HepG2 (cell line): ENCODE data around the gene FOXJ2. TPM values are rescaled to one million over a fixed set of nuclear protein-coding genes. Genes with fewer than 3 reads are reported as not detected.

ENCODE experiments used
- ATAC-seq: fragments of 200-7000 bp; cut with Tn5 transposase; 3 replicates; pipeline ENCODE4 v1.9.1; 2020; ENCODE audit warnings: mild to moderate bottlenecking, moderate library complexity
- BruUV-seq: library from RNA; stranded (reverse); fragments of 400-500 nt; replicated peaks from 2 replicates; lab custom pipeline; 2021; lab: Mats Ljungman, UMichigan
- CTCF ChIA-PET: fragments of 300-600 bp; formaldehyde crosslinking; extraction: SDS; loops from one replicate; lab custom pipeline; 2021; ENCODE audit warnings: low total read pairs, inconsistent platforms, low intra/inter-chr PET ratio; lab: Yijun Ruan, JAX
- POLR2A ChIA-PET: fragments of 350-600 bp; sonication (Branson Sonifier 250); formaldehyde crosslinking; loops from one replicate; lab custom pipeline; 2020; ENCODE audit warnings: antibody characterized with exemption, inconsistent platforms; lab: Yijun Ruan, JAX
- DNase-seq: peaks from one replicate; pipeline ENCODE4 v3.0.0-alpha.2; 2015; ENCODE audit warnings: low spot score
- FAIRE-seq: peaks from 3 replicates; lab custom pipeline; 2011; peaks lifted over from hg19 to GRCh38; lab: Jason Lieb, UNC
- H2AFZ ChIP-seq: one replicate; pipeline ENCODE4 v1.6.1; 2011; ENCODE audit warnings: low read length, inconsistent platforms
- H3K27ac ChIP-seq: fragments of 300-600 bp; 3 replicates; pipeline ENCODE4 v1.8.0; 2011; ENCODE audit warnings: mixed run types, mild to moderate bottlenecking, mixed read lengths, low read length, inconsistent platforms; ENCODE audit not compliant: insufficient read depth; ENCODE audit errors: extremely low read length
- H3K27me3 ChIP-seq, 2 experiments: fragments of 200-600 bp in 1 of 2; 2 replicates in 1 of 2; 3 replicates in 1 of 2; pipeline versions ENCODE4 v1.6.0 to v1.8.0; 2011; ENCODE audit warnings: low read length in 2 of 2, mild to moderate bottlenecking in 2 of 2, moderate library complexity in 2 of 2, inconsistent platforms in 1 of 2; ENCODE audit not compliant: insufficient read depth in 2 of 2, control insufficient read depth in 1 of 2
- H3K36me3 ChIP-seq, 2 experiments: fragments of 200-600 bp in 1 of 2; replicated peaks in 1 of 2; 2 replicates in 1 of 2; 3 replicates in 1 of 2; pipeline versions ENCODE4 v1.5.1 to v1.8.0; 2011; ENCODE audit warnings: low read length in 2 of 2, inconsistent platforms in 1 of 2; ENCODE audit not compliant: insufficient read depth in 2 of 2, control insufficient read depth in 1 of 2
- H3K4me1 ChIP-seq: 2 replicates; pipeline ENCODE4 v1.5.1; 2012; ENCODE audit warnings: low read length, inconsistent platforms; ENCODE audit not compliant: insufficient read depth
- H3K4me2 ChIP-seq: 2 replicates; pipeline ENCODE4 v1.6.0; 2011; ENCODE audit warnings: low read depth, low read length, inconsistent platforms
- H3K4me3 ChIP-seq, 3 experiments: fragments of 200-600 bp in 1 of 3; sonication (generic), shearing (Covaris generic) in 1 of 3; replicated peaks in 1 of 3; 2 replicates each; pipeline ENCODE4 v1.5.1; 2011 to 2016; ENCODE audit warnings: low read length in 3 of 3, inconsistent platforms in 2 of 3, low read depth in 2 of 3, mild to moderate bottlenecking in 2 of 3, control low read depth in 1 of 3, mixed read lengths in 1 of 3; ENCODE audit not compliant: insufficient read depth in 1 of 3
- H3K79me2 ChIP-seq: one replicate; pipeline ENCODE4 v1.6.1; 2011; ENCODE audit warnings: low read length, inconsistent platforms; ENCODE audit not compliant: insufficient read depth
- H3K9ac ChIP-seq: 2 replicates; pipeline ENCODE4 v1.6.0; 2011; ENCODE audit warnings: mild to moderate bottlenecking, low read depth, low read length, inconsistent platforms; ENCODE audit not compliant: insufficient read depth
- H3K9me3 ChIP-seq: 2 replicates; pipeline ENCODE4 v1.5.1; 2012; ENCODE audit warnings: mild to moderate bottlenecking, low read length
- H4K20me1 ChIP-seq: 2 replicates; pipeline ENCODE4 v1.6.0; 2011; ENCODE audit warnings: inconsistent platforms, mild to moderate bottlenecking, low read length, moderate library complexity; ENCODE audit not compliant: insufficient read depth
- ATF1 ChIP-seq: IDR thresholded peaks from 2 replicates; pipeline ENCODE4 v1.6.1; 2016; ENCODE audit warnings: mild to moderate bottlenecking, control low read depth
- CENPT ChIP-seq: sonication (generic); formaldehyde crosslinking; IDR thresholded peaks from 2 replicates; pipeline ENCODE4 v1.8.0; 2022; ENCODE audit warnings: low read depth, mild to moderate bottlenecking, moderate library complexity, missing genetic modification reagents
- ELF3 ChIP-seq: IDR thresholded peaks from 2 replicates; pipeline ENCODE4 v1.6.1; 2016; ENCODE audit warnings: missing genetic modification reagents, missing compliant biosample characterization
- FOXA3 ChIP-seq: IDR thresholded peaks from 2 replicates; pipeline ENCODE4 v1.6.1; 2016; ENCODE audit warnings: missing genetic modification reagents, missing compliant biosample characterization
- HCFC1 ChIP-seq: fragments of 150-350 bp; IDR thresholded peaks from 2 replicates; pipeline ENCODE4 v1.6.1; 2014; ENCODE audit warnings: low read depth, low read length
- LRRFIP1 ChIP-seq: sonication (generic); formaldehyde crosslinking; conservative IDR thresholded peaks from 2 replicates; pipeline ENCODE4 v1.4.0; 2020; ENCODE audit warnings: missing genetic modification reagents
- MAFK ChIP-seq, 2 experiments: IDR thresholded peaks in 1 of 2; conservative IDR thresholded peaks in 1 of 2; 2 replicates each; pipeline ENCODE4 v1.6.1; 2011; ENCODE audit warnings: improper control_type of control experiment in 2 of 2, low read length in 2 of 2
- TERF1 ChIP-seq: sonication (generic); formaldehyde crosslinking; IDR thresholded peaks from 2 replicates; pipeline ENCODE4 v1.8.0; 2022; ENCODE audit warnings: mild to moderate bottlenecking, missing genetic modification reagents, moderate library complexity
- ZBED4 ChIP-seq: sonication (generic); formaldehyde crosslinking; IDR thresholded peaks from 2 replicates; pipeline ENCODE4 v1.4.0; 2020; ENCODE audit warnings: missing genetic modification reagents, borderline replicate concordance
- ZFP36 ChIP-seq: fragments of 150-350 bp; IDR thresholded peaks from 2 replicates; pipeline ENCODE4 v1.6.1; 2018; ENCODE audit warnings: borderline replicate concordance, low read length, low read depth; ENCODE audit not compliant: partially characterized antibody
- ZMYM2 ChIP-seq: sonication (generic); formaldehyde crosslinking; IDR thresholded peaks from 2 replicates; pipeline ENCODE4 v1.8.0; 2022; ENCODE audit warnings: mild to moderate bottlenecking, missing genetic modification reagents
- ZNF432 ChIP-seq: sonication (generic); formaldehyde crosslinking; IDR thresholded peaks from 2 replicates; pipeline ENCODE4 v1.5.0; 2020; ENCODE audit warnings: missing genetic modification reagents, mild to moderate bottlenecking, borderline replicate concordance
- ZNF451 ChIP-seq: sonication (generic); formaldehyde crosslinking; IDR thresholded peaks from 2 replicates; pipeline ENCODE4 v1.5.0; 2020; ENCODE audit warnings: mild to moderate bottlenecking, missing genetic modification reagents
- ZSCAN12 ChIP-seq: sonication (generic); formaldehyde crosslinking; IDR thresholded peaks from 2 replicates; pipeline ENCODE4 v1.9.0; 2021; ENCODE audit warnings: mild to moderate bottlenecking, missing genetic modification reagents
- ZSCAN22 ChIP-seq: sonication (generic); formaldehyde crosslinking; IDR thresholded peaks from 2 replicates; pipeline ENCODE4 v1.4.0; 2020; ENCODE audit warnings: mild to moderate bottlenecking, missing genetic modification reagents
- ZZZ3 ChIP-seq: sonication (generic); formaldehyde crosslinking; IDR thresholded peaks from 2 replicates; pipeline ENCODE4 v1.4.0; 2020; ENCODE audit warnings: missing genetic modification reagents, mild to moderate bottlenecking, borderline replicate concordance
- WGBS: methylation state at CpG from one replicate; pipeline ENCODE4 v1.1.6; 2017; ENCODE audit warnings: low lambda C conversion rate; 5-methylcytosine and 5-hydroxymethylcytosine counted together
- in situ Hi-C: cut with HindIII; loops from 2 replicates; pipeline ENCODE4 v1.10.0; 2017; ENCODE audit warnings: low pct_unique_long_range_greater_than_20kb; ENCODE audit not compliant: extremely low pct_ligation_motif_present
- intact Hi-C: fragments of 100-400 bp; cut with micrococcal nuclease; formaldehyde crosslinking; loops from one replicate; pipeline ENCODE4 v1.10.0; 2022; ENCODE audit not compliant: unreplicated experiment
- polyA plus RNA-seq, 8 experiments: library from polyadenylated mRNA; depleted of rRNA in 3 of 8; stranded (reverse) in 7 of 8; unstranded in 1 of 8; fragments of >200 nt; fragmentation: Illumina TruSeq in 4 of 8; extraction: Trizol in 4 of 8; gene quantifications; 2 replicates each; pipeline versions ENCODE4 v1.2.1 to v1.2.3, GENCODE V29; 2011 to 2016; ENCODE audit warnings: low read depth in 4 of 8, missing spikeins in 1 of 8, mixed read lengths in 1 of 8; ENCODE audit not compliant: insufficient read depth in 1 of 8
- total RNA-seq, 5 experiments: library from RNA; depleted of rRNA; stranded (reverse); fragments of >200 nt; fragmentation: Illumina TruSeq; extraction: Trizol; gene quantifications; 2 replicates each; pipeline ENCODE4 v1.2.3, GENCODE V29; 2016; ENCODE audit warnings: low read depth in 1 of 5

The FOXJ2 gene
- total and polyA plus RNA-seq, 2 of the 13 experiments (the other 11 are each of a cell fraction or from before 2014, with no cell fraction given), result 2.2 to 2.9 TPM

- H2AFZ ChIP-seq, result no peak overlapping the region
- no peaks in the 10 kb centered on the region for H3K27me3 ChIP-seq
- intact Hi-C loops (no loop called here), in situ Hi-C loops (no loop called here)
- FAIRE-seq, result no peak
- no peak for DNase-seq
- WGBS, result 85% methylated on average over 12 of the region's 13 CpGs
- no peak overlapping the region for H3K27ac ChIP-seq
- H3K9ac ChIP-seq, result no peak overlapping the region
- H3K4me3 ChIP-seq, result no peak overlapping the region
- no peaks in the 10 kb centered on the region for H4K20me1 ChIP-seq
- ATAC-seq, result no peak
- POLR2A ChIA-PET, result no interaction called here
- CTCF ChIA-PET, result no interaction called here
- no peaks in the 10 kb centered on the region for H3K79me2 ChIP-seq
- H3K4me2 ChIP-seq, result no peak overlapping the region
- H3K36me3 ChIP-seq, result peaks cover 12 to 14% of the 10 kb centered on the region in 2 experiments; a peak in 4 of 5 replicates
- peaks cover 53% of the 10 kb centered on the region for H3K4me1 ChIP-seq
- no peaks in the 10 kb centered on the region for H3K9me3 ChIP-seq
- BruUV-seq, result no TSS peak
- TF ChIP-seq ZSCAN12 (CRISPR knock-in tag) (no peak), MAFK (conservative IDR thresholded peaks at IDR 0.05 in 1 of 2, IDR thresholded peaks at IDR 0.05 in 1 of 2; ENCODE audit: low read length in 2 of 2) (no peak), FOXA3 (CRISPR knock-in tag) (no peak), ZZZ3 (CRISPR knock-in tag) (no peak), ZNF432 (CRISPR knock-in tag) (no peak), ZMYM2 (CRISPR knock-in tag) (no peak), HCFC1 (no peak), ZSCAN22 (CRISPR knock-in tag) (no peak), LRRFIP1 (CRISPR knock-in tag) (no peak), ATF1 (CRISPR knock-in tag) (no peak), ELF3 (CRISPR knock-in tag) (no peak), CENPT (no peak), ZBED4 (no peak), TERF1 (CRISPR knock-in tag) (no peak), ZNF451 (CRISPR knock-in tag) (no peak), ZFP36 (no peak)
These were observed 6.2 kb downstream of the FOXJ2 start for GRCh38 chr12:8038659-8039114.
